Mammary epithelial cell (primary cell): ENCODE measurements around the gene GABRG3.

Experiments
- EZH2 ChIP-seq: IDR thresholded peaks from 2 replicates; pipeline ENCODE4 v1.6.1; 2012; ENCODE audit warnings: low read length, inconsistent platforms, borderline replicate concordance
- TF ChIP-seq, protein P1 (sequence below), 2 donors: IDR thresholded peaks in 1 of 2; conservative IDR thresholded peaks in 1 of 2; 2 replicates each; pipeline ENCODE4 v1.5.1; 2011 to 2012; ENCODE audit warnings: inconsistent platforms in 2 of 2, low read length in 2 of 2, mild to moderate bottlenecking in 2 of 2, control low read depth in 1 of 2, low read depth in 1 of 2; ENCODE audit not compliant: insufficient read depth in 1 of 2; ENCODE audit errors: extremely low read depth in 1 of 2

DNA sequence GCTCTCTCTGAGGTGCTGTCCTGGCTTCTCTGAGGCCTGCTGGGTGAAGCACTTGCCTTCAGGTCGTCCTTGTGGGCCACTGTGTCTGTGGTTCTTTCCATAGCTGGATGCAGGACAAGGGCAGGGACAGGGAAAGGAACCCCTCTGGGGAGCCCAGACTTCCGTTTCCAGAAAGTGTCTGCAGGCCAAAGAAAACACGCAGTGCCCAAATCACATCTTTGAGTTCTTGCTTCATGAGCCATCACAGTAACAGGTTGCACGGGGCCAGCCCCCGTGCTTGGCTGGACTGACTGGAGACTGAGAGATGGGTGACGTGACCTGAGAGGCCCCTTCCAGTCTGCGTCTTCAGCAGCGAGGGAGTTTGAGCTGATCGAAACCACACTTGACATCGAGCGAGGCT, 115.8 kb downstream of the GABRG3 start:
- TF ChIP-seq, protein P1, sequence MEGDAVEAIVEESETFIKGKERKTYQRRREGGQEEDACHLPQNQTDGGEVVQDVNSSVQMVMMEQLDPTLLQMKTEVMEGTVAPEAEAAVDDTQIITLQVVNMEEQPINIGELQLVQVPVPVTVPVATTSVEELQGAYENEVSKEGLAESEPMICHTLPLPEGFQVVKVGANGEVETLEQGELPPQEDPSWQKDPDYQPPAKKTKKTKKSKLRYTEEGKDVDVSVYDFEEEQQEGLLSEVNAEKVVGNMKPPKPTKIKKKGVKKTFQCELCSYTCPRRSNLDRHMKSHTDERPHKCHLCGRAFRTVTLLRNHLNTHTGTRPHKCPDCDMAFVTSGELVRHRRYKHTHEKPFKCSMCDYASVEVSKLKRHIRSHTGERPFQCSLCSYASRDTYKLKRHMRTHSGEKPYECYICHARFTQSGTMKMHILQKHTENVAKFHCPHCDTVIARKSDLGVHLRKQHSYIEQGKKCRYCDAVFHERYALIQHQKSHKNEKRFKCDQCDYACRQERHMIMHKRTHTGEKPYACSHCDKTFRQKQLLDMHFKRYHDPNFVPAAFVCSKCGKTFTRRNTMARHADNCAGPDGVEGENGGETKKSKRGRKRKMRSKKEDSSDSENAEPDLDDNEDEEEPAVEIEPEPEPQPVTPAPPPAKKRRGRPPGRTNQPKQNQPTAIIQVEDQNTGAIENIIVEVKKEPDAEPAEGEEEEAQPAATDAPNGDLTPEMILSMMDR (conservative IDR thresholded peaks at IDR 0.05 in 1 of 2, IDR thresholded peaks at IDR 0.05 in 1 of 2; ENCODE audit: extremely low read depth in 1 of 2, insufficient read depth in 1 of 2, low read depth in 1 of 2, low read length in 2 of 2): no peak
- TF ChIP-seq EZH2: no peak
